HS-27A (cell line): Measurements from ENCODE around the gene MAPK10.
"Not testable (repeated sequence)": the region's sequence is repeated elsewhere in the genome, so short reads cannot be mapped to it uniquely, and the experiment has no call there.

ENCODE experiments used
- DNase-seq: peaks from one replicate; pipeline ENCODE4 v3.0.0-alpha.2; 2012; ENCODE audit warnings: low read depth, missing footprints

MAPK10 gene

GRCh38 chr4:86107112-86107511, 252.7 kb downstream of the MAPK10 start:
- no peak for DNase-seq

GRCh38 chr4:86106475-86106874, 253.4 kb downstream of the MAPK10 start:
- DNase-seq: no peak

GRCh38 chr4:86101841-86102240, 258.0 kb downstream of the MAPK10 start:
- no peak for DNase-seq

GRCh38 chr4:86101410-86101809, 258.4 kb downstream of the MAPK10 start:
- DNase-seq: no peak

- no peak for DNase-seq
These were observed 259.2 kb downstream of the MAPK10 start for GRCh38 chr4:86100539-86101215.

- no peak for DNase-seq
These were observed 260.5 kb downstream of the MAPK10 start for GRCh38 chr4:86099348-86099747.

- no peak for DNase-seq
These were observed 261.2 kb downstream of the MAPK10 start for GRCh38 chr4:86098691-86099090.

- no peak for DNase-seq
These were observed 263.5 kb downstream of the MAPK10 start for GRCh38 chr4:86096373-86096772.

- DNase-seq: peak; percentile 41
These were observed 267.2 kb downstream of the MAPK10 start for GRCh38 chr4:86092684-86093083.

GRCh38 chr4:86091201-86091600, 268.7 kb downstream of the MAPK10 start:
- DNase-seq: no peak

GRCh38 chr4:86089781-86090323, 270.0 kb downstream of the MAPK10 start:
- DNase-seq: no peak

- DNase-seq: no peak
These were observed 270.8 kb downstream of the MAPK10 start for GRCh38 chr4:86089053-86089452.

GRCh38 chr4:86075796-86076195, 284.1 kb downstream of the MAPK10 start:
- DNase-seq: not testable (repeated sequence)

GRCh38 chr4:86060341-86060740, 299.5 kb downstream of the MAPK10 start:
- no peak for DNase-seq

- no peak for DNase-seq
These were observed 301.2 kb downstream of the MAPK10 start for GRCh38 chr4:86058621-86059020.

- DNase-seq: no peak
These were observed 304.0 kb downstream of the MAPK10 start for GRCh38 chr4:86055898-86056297.

GRCh38 chr4:86054286-86055032, 305.4 kb downstream of the MAPK10 start:
- DNase-seq: no peak

GRCh38 chr4:86050496-86050895, 309.4 kb downstream of the MAPK10 start:
- DNase-seq: no peak

- no peak for DNase-seq
These were observed 311.4 kb downstream of the MAPK10 start for GRCh38 chr4:86048426-86048825.

GRCh38 chr4:86044593-86044985, 315.3 kb downstream of the MAPK10 start:
- DNase-seq: no peak

GRCh38 chr4:86043755-86044592, 315.9 kb downstream of the MAPK10 start:
- DNase-seq: no peak

GRCh38 chr4:86038037-86038436, 321.8 kb downstream of the MAPK10 start:
- DNase-seq: no peak
